Measurements from ENCODE around the gene MUC5AC. TPM values are rescaled to one million over a fixed set of nuclear protein-coding genes. Genes with fewer than 3 reads are reported as not detected.

MUC5AC gene
- total RNA-seq, 1 experiment from 2014 or later = under 0.01 TPM

DNA sequence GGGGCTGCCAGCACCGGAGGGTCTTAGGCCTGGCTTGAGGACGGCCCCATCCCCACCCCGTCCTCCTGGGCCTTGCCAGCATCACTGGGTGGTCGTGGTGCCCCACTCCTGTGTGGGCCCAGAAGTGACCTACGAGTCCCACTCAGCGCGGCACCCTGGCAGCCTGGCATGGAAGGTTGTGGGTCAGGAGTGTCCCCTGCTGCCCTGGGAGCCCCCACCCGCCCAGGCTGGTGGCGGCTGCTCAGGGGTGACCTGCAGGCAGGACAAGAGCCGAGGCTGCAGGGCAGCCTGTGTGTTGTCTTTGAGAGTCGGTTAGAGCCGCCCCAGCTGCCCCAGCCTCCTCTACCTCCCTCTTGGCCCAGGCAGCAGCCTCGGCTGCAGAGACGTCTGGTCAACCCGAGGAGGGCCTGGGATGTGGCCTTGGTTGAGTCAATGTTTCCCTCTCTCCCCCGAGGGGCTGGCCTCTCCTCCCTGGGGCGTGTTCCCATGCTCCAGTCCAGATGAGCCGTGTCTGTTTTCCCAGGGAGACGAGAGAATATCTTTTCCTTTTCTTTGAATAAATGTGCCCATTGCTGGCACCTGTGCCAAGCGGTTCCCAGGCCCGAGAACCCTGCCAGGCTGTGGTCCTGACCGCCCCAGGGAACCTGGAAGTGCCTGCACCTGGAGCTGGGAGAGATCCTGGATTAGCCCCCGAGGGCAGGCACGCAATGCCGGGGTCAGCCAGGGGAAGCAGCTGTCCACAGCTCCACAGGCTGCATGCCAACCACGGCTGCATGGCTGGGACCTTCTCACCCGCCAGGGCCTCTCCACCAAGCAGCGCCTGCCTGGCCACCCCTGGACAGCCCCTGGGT, 35.7 kb upstream of the MUC5AC start:
- intact Hi-C loops (cut with micrococcal nuclease) = no loop called here

More for the DNA sequence above, 35.7 kb upstream of the MUC5AC start:
- Histone ChIP-seq H3K9me2 (ENCODE audit: insufficient read depth) (no peaks in the 10 kb centered on the region), H3K27ac (ENCODE audit: low read depth, low read length) (no peak overlapping the region), H3K36me3 (ENCODE audit: control insufficient read depth in 1 of 2, insufficient read depth in 2 of 2, low read length in 2 of 2) (no peaks in the 10 kb centered on the region), H3K4me1 (ENCODE audit: control insufficient read depth in 1 of 2, insufficient read depth in 2 of 2, low read length in 2 of 2) (no peaks in the 10 kb centered on the region), H3K4me3 (replicated peaks in 1 of 2; ENCODE audit: low read depth in 1 of 2, low read length in 2 of 2) (no peak overlapping the region), H3K4me2 (ENCODE audit: low read length) (no peak overlapping the region), H4K20me1 (ENCODE audit: insufficient read depth) (no peaks in the 10 kb centered on the region), H2AFZ (ENCODE audit: low read depth, low read length, poor library complexity, severe bottlenecking) (no peak overlapping the region), H3K9me3 (ENCODE audit: control insufficient read depth in 1 of 2, insufficient read depth in 1 of 2, low read depth in 1 of 2, low read length in 2 of 2) (no peaks in the 10 kb centered on the region), H3K79me2 (ENCODE audit: insufficient read depth, low read length) (no peaks in the 10 kb centered on the region), H3K27me3 (ENCODE audit: insufficient read depth, low read length) (peaks cover 11% of the 10 kb centered on the region), H3K9ac (ENCODE audit: low read length) (no peak overlapping the region)
- CTCF ChIA-PET = no interaction called here
- BruUV-seq (replicated peaks) = no TSS peak
- ATAC-seq (no peak), DNase-seq (ENCODE audit: low read depth, low spot score) (no peak)
- RAD21 ChIA-PET (ENCODE audit: low non-redundant PET in 1 of 2, low total read pairs in 2 of 2, uncharacterized antibody in 2 of 2, unreplicated experiment in 2 of 2) = no interaction called here
- no peak for TF ChIP-seq ZNF274 (IDR thresholded peaks at IDR 0.05; ENCODE audit: low read depth, low read length)
- TF ChIP-seq ZFX (IDR thresholded peaks at IDR 0.05) = no peak
- no peak for TF ChIP-seq ELF1 (IDR thresholded peaks at IDR 0.05; ENCODE audit: borderline replicate concordance, low read depth)
- no peak for TF ChIP-seq SP1 (IDR thresholded peaks at IDR 0.05; ENCODE audit: low read depth)
- TF ChIP-seq, protein P1, sequence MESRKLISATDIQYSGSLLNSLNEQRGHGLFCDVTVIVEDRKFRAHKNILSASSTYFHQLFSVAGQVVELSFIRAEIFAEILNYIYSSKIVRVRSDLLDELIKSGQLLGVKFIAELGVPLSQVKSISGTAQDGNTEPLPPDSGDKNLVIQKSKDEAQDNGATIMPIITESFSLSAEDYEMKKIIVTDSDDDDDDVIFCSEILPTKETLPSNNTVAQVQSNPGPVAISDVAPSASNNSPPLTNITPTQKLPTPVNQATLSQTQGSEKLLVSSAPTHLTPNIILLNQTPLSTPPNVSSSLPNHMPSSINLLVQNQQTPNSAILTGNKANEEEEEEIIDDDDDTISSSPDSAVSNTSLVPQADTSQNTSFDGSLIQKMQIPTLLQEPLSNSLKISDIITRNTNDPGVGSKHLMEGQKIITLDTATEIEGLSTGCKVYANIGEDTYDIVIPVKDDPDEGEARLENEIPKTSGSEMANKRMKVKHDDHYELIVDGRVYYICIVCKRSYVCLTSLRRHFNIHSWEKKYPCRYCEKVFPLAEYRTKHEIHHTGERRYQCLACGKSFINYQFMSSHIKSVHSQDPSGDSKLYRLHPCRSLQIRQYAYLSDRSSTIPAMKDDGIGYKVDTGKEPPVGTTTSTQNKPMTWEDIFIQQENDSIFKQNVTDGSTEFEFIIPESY (IDR thresholded peaks at IDR 0.05; ENCODE audit: extremely low read depth, insufficient replicate concordance, low read length) = no peak
- no peak for TF ChIP-seq CBX3 (IDR thresholded peaks at IDR 0.05; ENCODE audit: low read depth)
- TF ChIP-seq TCF7L2 (IDR thresholded peaks at IDR 0.05; ENCODE audit: borderline replicate concordance, extremely low read depth, insufficient read depth, insufficient read length) = no peak
- no peak for TF ChIP-seq POLR2A (IDR thresholded peaks at IDR 0.05; ENCODE audit: borderline replicate concordance, extremely low read depth, insufficient read depth, insufficient read length)
- TF ChIP-seq EZH2 (IDR thresholded peaks at IDR 0.05) = no peak
- TF ChIP-seq YY1 (IDR thresholded peaks at IDR 0.05; ENCODE audit: extremely low read depth, insufficient replicate concordance, low read depth, low read length) = no peak
- TF ChIP-seq CTCF (IDR thresholded peaks at IDR 0.05 in 2 of 3, conservative IDR thresholded peaks at IDR 0.05 in 1 of 3; ENCODE audit: borderline replicate concordance in 1 of 3, insufficient read depth in 1 of 3, low read depth in 2 of 3, low read length in 2 of 3) = no peak
- POLR2A ChIA-PET = no interaction called here
